HG02763 (cell line): ENCODE data around the gene AAMP.

Source experiments
- ATAC-seq: cut with Tn5 transposase; IDR thresholded peaks from one replicate; pipeline ENCODE4 v1.9.1; 2021; ENCODE audit warnings: mild to moderate bottlenecking, moderate library complexity; ENCODE audit not compliant: unreplicated experiment

Gene AAMP

DNA sequence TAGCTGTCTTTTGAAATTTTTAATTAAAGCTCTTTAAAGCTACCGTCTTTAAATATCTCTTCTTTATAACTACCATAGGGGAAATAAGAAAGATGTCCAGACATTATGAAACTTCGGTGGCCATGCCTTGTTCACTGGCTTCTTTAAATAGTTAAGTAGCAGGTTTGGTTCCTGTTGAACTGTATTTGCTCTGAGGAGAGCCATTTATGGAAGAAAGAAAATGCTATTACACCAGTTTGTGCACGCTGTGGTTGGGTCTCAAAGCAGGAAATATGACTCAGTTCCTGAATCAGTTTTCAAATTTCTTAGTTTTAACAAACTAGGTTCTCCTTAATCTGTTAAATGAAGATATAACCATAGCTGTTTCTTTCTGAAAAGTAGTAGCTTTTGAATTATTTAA, 40.7 kb downstream of the AAMP start:
- ATAC-seq: peak; percentile 76

DNA sequence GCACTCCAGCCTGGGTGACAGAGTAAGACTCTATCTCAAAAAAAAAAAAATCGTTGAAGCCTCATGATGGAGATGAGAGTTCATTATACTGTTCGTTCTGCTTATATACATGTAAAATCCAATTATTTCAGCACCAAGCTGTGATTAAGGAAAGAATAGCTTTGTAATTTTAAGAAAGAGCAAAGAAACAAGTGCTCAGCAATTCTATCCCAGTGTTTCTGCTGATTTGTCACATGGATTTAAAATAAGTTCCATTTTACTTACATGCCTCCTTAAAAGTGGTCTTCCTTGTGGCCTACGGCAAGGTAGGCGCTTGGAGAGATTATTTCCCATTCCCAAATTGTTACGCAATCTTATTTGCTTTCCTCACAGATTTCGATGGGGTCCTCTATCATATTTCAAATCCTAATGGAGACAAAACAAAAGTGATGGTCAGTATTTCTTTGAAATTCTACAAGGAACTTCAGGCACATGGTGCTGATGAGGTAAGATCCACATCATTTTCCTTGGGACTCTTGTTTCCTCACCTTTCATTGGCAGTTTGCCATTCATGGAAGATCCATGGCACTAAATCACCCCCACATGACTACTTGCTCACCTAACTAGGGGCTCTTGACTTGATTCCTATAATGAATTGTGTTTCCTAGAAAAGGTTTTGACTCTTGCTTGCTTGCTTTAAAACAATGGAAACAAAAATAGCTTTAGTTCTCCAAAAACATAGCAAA, 41.4 kb downstream of the AAMP start:
- ATAC-seq: no peak

GRCh38 chr2:218226903-218227302, 43.0 kb downstream of the AAMP start:
- no peak for ATAC-seq

DNA sequence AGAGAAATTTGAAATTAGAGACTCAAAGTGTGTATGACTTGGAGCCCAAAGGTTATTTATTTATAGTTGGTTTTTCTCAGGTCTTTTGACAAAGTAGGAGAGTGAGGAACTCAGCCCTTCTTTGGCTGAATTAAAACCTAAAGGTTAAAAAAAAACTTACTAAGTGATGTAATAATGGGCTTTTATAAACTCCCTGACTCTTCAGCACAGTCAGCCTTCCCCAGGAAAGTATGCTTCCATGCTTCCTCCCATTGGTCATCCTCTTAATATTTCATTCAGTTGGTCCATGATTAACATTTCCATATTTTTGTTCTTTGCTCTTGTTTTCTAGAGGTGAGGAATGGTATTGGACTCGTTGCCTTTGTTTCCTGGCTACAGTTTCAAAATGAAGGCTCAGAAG, 45.8 kb downstream of the AAMP start:
- ATAC-seq: no peak

DNA sequence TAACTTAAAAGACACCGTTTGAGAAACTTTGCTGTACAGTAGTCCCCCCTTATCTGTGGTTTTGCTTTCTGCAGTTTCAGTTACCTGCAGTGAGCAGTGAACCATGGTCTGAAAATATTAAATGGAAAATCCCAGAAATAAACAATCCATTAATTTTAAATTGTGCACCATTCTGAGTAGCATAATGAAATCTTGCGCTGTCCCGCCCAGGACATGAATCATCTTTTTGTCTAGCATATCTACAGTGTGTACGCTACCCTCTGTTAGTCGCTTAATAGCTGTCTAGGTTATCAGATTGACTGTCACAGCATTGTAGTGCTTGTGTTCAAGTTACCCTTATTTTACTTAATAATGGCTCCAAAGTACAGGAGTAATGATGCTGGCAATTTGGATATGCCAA, 46.9 kb downstream of the AAMP start:
- ATAC-seq: no peak

DNA sequence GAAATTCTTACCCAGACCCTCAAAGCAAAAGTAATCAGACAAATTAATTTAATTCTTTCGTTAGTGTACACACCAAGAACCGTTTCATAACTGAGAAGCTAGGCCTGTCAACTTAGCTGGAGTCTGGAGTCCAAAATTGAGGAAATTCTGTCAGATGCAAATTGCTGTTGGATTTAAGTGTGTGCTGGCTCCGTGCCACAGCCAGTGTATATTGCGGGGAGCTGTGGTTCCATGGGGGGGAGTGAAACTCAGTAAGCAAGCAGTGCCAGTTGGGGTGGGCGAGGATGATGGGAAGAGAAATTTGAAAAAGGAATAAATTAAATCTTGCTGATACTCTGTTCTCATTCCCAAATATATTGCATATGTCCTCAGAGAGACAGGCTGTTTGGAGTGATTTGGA, 48.9 kb downstream of the AAMP start:
- no peak for ATAC-seq

- ATAC-seq: no peak
These were observed 50.0 kb downstream of the AAMP start for GRCh38 chr2:218219934-218220333.

GRCh38 chr2:218218268-218219185, 51.4 kb downstream of the AAMP start:
- peak; percentile 39 for ATAC-seq

DNA sequence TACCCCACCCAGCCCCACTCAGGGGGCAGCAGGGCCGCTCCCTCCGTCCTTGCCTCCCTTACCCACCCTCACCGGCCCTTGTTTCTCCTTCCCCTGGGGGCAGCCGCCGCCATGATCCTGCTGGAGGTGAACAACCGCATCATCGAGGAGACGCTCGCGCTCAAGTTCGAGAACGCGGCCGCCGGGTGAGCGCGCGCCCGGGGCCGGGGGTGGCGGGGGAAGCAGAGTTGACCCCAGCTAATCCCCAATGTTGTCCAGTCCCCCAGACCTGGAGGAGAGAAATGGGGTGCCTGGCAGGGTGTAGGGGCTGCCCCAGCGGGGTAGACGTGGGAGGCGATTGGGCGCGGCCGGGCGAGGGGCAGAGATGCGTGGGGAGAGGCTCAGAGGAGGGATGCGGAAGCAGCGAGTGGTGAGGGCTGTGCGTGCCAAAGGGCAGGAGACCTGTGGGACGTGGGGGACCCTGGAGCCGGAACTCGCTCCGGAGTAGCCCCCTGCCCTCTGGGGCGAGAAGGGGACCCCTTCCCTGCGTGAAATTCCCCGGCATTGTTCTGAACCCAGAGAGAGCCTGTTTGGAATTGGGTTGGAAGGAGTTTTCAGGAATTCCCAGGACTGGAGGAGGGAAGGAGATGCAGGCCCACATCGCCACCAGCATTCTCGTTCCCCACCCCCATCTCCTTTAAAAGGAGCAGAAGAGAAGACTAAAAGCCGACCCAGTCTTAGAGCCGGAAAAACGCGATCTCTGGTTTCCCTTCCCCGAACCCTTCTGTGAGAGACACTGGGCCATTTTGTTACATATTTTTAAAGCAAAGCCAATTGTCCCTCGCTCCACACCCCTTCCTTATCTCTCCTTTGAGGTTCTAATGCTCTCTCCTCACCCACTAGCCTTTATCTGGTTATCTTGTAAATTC, 52.3 kb downstream of the AAMP start:
- ATAC-seq: peak; percentile 33

GRCh38 chr2:218216674-218217359, 53.1 kb downstream of the AAMP start, which contains the start of gene ARPC2:
ARPC2 (plus strand) TSS chr2:218217189; CDS start chr2:218217471, 282 bp downstream.
- peak; percentile 64 for ATAC-seq

DNA sequence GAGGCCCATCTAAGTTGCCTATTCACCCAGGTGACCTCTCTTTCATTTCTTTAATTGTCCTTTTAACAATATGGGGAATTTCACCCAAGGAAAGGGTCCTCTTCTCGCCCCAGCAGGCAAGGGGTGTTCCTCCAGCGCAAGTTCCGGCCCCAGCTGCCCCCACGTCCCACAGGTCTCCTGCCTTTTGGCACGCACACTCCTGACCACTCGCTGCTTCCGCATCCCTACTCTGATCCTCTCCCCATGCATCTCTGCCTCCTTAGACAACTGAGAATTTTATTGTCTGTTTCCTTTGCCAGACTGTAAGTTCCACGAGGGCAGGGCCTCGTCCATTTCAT, 53.6 kb downstream of the AAMP start:
- no peak for ATAC-seq
